ENCODE data around the gene TSPY2.
"Not testable (repeated sequence)": the region's sequence is repeated elsewhere in the genome, so short reads cannot be mapped to it uniquely, and the experiment has no call there.

The TSPY2 gene, protein sequence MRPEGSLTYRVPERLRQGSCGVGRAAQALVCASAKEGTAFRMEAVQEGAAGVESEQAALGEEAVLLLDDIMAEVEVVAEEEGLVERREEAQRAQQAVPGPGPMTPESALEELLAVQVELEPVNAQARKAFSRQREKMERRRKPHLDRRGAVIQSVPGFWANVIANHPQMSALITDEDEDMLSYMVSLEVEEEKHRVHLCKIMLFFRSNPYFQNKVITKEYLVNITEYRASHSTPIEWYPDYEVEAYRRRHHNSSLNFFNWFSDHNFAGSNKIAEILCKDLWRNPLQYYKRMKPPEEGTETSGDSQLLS

DNA sequence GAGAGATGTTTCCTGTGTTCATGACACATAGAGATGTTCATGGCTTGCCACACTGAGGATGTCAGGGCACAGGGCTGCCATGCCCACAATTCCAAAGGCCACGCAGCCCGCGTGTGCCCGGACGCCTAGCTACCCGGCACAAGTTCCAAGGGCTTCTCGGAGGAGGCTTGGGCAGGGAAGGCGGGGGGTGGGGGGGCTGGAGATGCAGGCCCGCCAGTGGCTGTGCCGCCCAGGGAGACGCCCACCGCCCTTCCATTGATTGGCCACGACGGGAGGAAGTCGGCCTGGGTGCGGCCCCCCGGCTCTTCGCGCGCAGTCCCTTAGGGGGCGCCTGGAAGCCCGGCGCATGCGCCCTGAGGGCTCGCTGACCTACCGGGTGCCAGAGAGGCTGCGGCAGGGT lies at the start of gene TSPY2:
TSS of gene TSPY2 (plus strand) at position 301 of the 400 bp plus-strand sequence. CDS start at position 347, 46 bp downstream.
- DNase-seq (ENCODE audit: low spot score), result not testable (repeated sequence)

DNA sequence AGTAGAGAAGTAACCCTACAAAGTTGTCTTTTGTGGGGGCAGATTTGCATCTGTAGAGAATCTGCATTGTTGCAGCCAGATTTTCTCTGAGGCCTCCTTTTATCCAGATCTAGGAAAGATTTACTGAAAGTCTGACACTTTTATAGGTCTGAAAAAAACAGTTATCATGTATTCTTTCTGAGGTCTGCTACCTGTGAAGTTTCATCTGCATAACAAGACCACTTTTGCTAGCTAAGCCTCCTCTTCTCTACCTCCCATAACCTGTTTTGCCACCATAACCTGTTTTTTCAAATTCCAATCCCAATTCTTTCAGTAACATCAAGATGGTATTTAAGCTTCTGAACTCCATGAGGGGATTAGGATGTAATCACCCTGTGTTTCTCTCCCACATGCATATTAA lies 36.5 kb upstream of the TSPY2 start:
- not testable (repeated sequence) for DNase-seq (ENCODE audit: low spot score)

DNA sequence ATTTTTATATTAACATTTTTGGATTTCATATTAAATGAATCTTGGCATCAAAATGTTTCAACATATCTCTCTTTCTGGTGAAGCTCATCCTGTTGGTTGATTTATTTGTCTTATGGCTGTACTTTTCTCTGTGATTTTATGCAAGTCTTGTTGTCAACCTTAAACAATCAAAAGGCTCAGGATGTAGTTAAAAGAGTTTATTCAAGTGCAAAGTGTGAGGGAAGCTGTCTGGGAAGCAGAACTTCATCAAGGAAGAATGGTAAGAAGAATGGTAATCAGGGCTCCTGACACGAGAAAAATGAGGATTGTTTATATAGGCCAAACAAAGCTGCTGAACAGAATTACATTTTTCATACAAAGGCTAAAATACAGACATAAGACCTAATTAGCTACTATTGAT lies 29.0 kb upstream of the TSPY2 start:
- DNase-seq (ENCODE audit: low spot score), result not testable (repeated sequence)

DNA sequence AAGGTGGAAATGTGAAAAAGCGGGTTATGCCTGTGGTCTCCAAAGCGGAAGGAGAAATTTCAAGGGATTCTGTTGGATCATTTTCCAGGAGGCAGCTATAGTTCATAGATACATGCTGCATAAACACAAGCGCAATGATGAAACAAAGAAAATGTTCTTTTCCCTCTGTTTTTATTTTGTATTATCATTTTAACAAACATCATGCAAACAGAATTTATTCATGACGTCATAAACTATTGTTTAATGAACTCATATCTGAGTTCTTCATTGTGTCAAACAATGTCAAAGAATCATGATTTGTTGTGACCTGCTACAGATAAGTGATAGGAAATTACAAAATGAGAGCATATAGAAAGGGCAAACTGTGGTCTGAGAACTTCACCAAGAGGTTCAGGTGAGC lies 23.8 kb downstream of the TSPY2 start:
- DNase-seq (ENCODE audit: low spot score), result not testable (repeated sequence)
